HG02759 (cell line): Measurements from ENCODE around the gene NEMF.
"Not testable (repeated sequence)": the region's sequence is repeated elsewhere in the genome, so short reads cannot be mapped to it uniquely, and the experiment has no call there.

Experiments used
- ATAC-seq: cut with Tn5 transposase; IDR thresholded peaks from one replicate; pipeline ENCODE4 v1.9.1; 2021; ENCODE audit warnings: mild to moderate bottlenecking, moderate library complexity; ENCODE audit not compliant: unreplicated experiment

NEMF gene

GRCh38 chr14:49879646-49880204 is 27.1 kb upstream of the NEMF start:
- ATAC-seq = peak; percentile 86

DNA sequence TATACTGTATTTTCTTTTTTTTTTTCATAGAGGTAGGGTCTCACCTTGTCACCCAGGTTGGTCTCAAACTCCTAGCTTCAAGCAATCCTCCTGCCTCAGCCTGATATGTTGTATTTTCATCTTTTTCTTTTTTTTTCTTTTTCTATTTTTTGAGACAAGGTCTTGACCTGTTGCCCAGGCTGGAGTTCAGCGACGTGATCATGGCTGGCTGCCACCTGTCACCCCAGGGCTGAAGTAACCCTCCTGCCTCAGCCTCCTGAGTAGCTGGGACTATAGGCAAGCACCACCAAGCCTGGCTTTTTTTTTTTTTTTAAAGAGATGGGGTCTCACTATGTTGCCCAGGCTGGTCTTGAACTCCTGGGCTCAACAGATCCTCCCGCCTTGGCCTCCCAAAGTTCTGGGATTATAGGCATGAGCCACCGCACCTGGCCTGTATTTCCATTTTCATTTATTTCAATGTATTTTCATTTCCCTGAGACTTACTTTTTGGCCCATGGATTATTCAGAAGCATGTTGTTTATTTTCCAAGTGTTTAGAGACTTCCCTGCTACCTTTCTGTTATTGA is 24.1 kb upstream of the NEMF start:
- no peak for ATAC-seq

DNA sequence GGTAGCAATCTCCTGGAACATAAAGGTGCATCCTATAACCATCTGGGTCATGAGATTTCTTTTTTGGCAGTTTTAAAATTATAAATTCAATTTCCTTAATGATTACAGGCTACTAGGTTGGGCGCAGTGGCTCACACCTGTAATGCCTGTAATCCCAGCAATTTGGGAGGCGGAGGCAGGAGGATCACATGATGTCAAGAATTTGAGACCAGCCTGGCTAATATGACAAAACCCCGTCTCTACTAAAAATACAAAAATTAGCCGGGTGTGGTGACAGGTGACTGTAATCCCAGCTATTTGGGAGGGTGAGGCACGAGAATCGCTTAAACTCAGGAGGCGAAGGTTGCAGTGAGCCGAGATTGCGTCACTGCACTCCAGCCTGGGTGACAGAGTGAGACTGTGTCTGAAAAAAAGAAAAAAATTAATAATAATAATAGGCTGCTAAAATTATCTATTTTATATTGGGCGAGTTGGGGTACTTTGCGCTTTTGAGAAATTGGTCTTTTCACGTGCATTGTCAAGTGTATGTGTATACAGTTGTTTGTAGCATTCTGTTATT is 23.1 kb upstream of the NEMF start:
- ATAC-seq = no peak

DNA sequence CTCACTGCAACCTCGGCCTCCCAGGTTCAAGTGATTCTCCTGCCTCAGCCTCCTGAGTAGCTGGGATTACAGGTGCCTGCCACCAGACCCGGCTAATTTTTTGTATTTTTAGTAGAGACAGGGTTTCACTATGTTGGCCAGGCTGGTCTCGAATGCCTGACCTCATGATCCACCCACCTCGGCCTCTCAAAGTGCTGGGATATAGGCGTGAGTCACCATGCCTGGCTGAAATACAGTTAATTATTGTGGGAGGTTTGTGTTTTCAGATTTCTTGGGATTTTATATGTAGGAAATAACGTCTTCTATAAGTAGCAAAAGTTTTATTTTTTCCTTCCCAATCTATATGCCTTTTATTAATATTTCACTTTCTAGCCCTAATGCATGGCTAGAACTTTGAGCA is 21.0 kb upstream of the NEMF start:
- not testable (repeated sequence) for ATAC-seq

GRCh38 chr14:49870908-49871307 is 18.3 kb upstream of the NEMF start:
- no peak for ATAC-seq

GRCh38 chr14:49868720-49869114 is 16.1 kb upstream of the NEMF start:
- no peak for ATAC-seq

DNA sequence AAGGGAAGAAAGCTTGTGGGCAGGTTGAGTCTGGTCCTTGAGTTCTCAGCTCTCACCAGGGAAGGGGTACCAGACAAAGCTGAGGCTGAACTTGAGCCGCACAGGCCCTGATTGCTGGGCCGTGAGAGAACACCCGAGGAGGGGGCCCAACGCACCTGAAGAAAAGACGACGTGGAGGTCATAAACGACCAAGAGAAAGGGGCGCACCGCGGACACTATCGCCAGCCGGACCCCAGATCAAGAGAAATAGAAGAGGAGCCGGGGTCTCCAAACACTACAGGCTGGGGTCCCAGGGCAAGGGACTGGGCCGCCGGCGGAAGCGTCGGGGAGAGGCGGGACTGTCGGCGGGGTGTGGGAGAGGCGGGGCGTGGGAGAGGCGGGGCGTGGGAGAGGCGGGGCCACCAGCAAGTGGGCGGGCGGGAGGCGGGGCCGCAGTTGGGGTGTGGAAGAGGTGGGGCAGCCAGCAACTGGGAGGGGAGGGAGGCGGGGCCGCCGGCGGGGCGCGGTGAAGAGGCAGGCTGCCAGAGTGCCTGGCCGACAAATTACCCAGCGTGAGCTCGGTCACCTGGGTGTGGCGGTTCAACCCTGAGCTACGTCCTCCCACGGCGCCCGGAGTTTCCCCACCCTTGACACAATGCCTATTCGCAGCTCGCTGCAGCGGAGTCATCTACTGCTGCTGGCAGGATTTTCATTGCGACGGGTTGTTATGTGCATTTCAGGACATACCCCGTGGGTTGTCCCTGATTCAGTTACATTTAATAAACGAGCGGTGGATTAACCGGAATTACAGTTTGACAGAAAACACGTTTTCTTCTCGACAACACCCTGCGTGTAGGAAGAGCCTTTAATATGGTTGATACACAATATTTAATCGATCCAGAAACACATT is 15.5 kb upstream of the NEMF start:
- ATAC-seq = peak; percentile 92

- ATAC-seq = no peak
Observed at GRCh38 chr14:49865431-49865859, 12.9 kb upstream of the NEMF start.

- ATAC-seq = no peak
Observed at GRCh38 chr14:49863487-49864281, 11.1 kb upstream of the NEMF start.

DNA sequence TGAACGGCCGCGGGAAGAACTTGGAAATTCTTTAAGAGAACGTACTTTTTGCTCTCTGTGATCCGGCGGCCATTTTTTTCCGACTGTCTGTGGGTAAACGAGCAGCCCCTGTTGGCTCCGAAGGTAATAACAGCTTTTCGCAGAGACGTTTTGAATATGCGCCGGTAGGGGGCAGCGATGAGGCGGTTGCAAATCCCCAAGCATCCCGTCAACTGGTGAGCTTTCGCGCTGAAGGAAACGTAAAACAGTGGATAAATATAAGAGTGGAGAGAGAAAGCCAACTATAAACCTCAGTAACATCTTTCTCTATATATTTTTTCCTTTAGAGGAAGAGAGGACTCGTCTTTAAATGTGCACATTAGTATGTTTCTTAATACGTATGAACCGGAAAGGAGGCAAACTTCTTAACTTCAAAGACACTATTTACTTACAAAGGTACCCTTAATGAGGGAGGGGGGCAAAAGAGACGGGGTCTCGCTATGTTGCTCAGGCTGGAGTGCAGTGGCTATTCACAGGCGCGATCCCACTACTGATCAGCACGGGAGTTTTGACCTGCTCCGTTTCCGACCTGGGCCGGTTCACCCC is 9.6 kb upstream of the NEMF start:
- ATAC-seq = peak; percentile 11

DNA sequence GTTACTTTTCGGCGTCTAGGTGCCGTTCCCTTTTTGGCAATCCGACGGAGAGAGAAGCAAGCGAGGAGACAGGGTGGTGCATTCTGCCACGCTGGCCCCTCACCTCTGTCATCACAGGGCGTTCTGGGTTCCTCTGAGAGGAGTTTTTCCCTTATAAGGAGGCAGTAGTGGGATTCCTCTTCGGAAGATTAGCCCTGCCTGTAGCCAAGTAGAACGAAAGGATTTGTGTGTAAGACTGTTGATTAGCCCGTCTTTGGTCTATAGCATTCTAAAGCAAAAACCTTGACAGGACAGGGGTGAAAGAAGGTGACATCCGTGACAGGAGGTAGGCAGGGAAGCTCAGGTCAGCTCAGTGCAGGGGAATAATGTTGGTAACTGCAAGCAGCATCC is 9.1 kb upstream of the NEMF start:
- peak; percentile 7 for ATAC-seq

DNA sequence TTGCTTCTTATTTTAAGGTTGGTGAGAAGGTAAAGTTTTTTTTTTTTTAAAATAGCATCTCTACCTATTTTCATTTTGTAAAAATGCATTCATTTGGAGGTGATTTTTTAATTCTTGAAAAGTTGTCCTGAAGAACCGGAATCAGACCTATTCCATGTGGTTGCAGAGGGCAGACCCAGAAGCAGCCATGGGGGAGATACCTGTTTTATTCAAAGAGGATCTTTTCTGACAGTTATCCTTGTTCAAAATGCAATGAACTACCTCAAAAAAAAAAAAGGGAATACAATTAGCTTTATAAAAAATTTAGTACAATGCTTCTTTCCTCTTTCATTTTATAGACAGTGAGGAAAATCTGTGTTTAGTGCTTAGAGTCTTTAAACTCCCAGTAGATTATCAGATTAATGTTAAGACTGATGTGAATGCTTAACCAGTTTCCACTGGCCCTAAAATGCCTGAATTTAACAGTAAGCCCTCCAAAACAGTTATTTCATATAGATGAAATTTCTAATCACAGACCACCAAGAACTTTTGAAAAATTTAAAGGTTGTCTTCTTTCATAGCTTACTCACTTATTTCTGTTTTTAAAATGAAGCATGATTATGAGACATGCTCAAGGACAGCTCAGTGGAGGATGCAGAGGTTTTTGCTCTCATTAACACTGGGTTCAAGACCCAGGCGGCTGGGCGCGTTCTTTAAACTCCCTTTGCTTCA is 8.6 kb upstream of the NEMF start:
- ATAC-seq = no peak

- ATAC-seq = no peak
Observed at GRCh38 chr14:49858383-49858782, 5.8 kb upstream of the NEMF start.

- ATAC-seq = no peak
Observed at GRCh38 chr14:49857427-49858003, 4.9 kb upstream of the NEMF start.

DNA sequence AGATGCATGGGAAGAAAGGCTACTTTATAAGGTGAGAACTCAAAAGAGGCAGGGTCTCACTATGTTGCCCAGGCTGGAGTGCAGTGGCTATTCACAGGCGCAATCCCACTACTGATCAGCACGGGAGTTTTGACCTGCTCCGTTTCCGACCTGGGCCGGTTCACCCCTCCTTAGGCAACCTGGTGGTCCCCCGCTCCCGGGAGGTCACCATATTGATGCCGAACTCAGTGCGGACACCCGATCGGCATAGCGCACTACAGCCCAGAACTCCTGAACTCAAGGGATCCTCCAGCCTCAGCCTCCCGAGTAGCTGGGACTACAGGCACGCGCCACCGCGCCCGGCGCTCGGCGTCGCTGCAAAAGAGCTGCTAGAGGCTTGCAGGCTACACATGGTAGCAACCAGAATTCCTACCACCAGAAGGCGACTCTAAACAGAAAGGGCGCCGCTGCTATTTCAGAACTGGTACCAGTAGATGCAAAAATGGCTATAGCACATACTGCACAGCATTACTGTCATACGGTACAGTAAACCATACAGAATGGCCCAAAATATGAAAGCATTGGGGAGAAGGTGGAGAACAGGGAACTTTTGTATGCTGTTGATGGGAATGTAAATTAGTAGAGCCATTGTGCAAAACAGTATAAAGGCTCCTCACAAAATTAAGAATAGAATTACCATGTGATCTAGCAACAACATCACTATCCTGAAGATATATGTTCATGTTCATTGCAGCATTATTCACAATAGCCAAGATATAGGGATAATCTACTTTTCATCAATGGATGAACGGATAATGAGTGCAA is 1.2 kb upstream of the NEMF start:
- ATAC-seq = peak; percentile 47

GRCh38 chr14:49853158-49853477 is 530 bp upstream of the NEMF start:
- peak; percentile 20 for ATAC-seq

DNA sequence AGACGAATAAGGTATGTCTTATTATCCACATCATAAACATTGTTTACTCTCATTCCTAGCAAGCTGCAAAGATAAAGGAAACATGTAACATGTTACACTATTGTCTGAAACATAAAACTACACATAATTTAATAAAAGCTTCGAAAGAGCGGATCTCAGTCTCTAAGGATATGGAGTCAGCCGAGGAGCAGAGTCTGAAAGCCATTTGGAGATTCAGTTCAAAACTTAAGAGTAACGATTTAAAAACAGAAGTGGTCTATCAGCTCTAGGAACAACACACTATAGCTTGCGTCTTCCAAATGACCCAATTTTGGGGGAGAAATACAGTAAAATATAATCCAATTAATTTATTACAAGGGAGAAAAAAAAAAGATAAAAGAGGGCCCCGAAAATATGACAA is 775 bp downstream of the NEMF start:
- ATAC-seq = no peak

GRCh38 chr14:49849213-49849847 is 3.3 kb downstream of the NEMF start:
- ATAC-seq = no peak

DNA sequence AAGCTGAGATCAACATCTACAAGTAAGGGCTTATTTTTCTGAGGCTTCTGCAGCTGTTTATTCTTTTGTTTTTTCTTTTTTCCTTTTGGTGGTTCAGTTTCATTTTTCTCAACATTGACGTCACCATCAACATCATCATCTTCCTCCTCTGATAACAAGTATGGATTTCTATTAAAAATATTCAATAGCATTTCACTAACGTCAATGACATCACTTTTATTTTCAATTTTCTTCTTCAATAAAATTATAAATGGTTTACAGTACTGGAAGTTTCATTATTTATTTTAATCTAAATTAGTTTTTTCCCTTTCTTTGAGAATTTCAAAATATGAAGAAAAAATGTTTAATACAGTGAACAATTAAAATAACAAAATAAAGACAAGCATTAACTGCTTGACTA is 23.9 kb downstream of the NEMF start:
- no peak for ATAC-seq
